PFSK-1 (cell line): ENCODE measurements around the gene ZNF281. TPM values are rescaled to one million over a fixed set of nuclear protein-coding genes. Genes with fewer than 3 reads are reported as not detected.

ENCODE experiments used
- FOXP2 ChIP-seq: optimal IDR thresholded peaks from 2 replicates; pipeline ENCODE3; 2011; ENCODE audit warnings: borderline replicate concordance, control low read depth, inconsistent platforms; ENCODE audit not compliant: insufficient read depth; ENCODE audit errors: extremely low read length, extremely low read depth
- POLR2AphosphoS5 ChIP-seq: IDR thresholded peaks from 2 replicates; pipeline ENCODE4 v1.6.1; 2012; ENCODE audit warnings: low read depth, mild to moderate bottlenecking, control low read depth, low read length, moderate library complexity
- REST ChIP-seq, 2 experiments: IDR thresholded peaks; 2 replicates each; pipeline versions ENCODE4 v1.6.1 to v1.8.0; 2011 to 2012; ENCODE audit warnings: low read depth in 2 of 2, low read length in 2 of 2, control low read depth in 1 of 2, inconsistent platforms in 1 of 2, mild to moderate bottlenecking in 1 of 2, moderate library complexity in 1 of 2; ENCODE audit not compliant: insufficient read depth in 1 of 2
- SIN3A ChIP-seq: IDR thresholded peaks from 2 replicates; pipeline ENCODE4 v1.6.1; 2012; ENCODE audit warnings: mild to moderate bottlenecking, low read length, moderate library complexity, borderline replicate concordance; ENCODE audit not compliant: insufficient read depth
- TAF1 ChIP-seq: IDR thresholded peaks from 2 replicates; pipeline ENCODE4 v1.6.1; 2012; ENCODE audit warnings: low read length, control low read depth, borderline replicate concordance; ENCODE audit not compliant: insufficient read depth
- polyA plus RNA-seq: library from polyadenylated mRNA; unstranded; fragments of >200 nt; gene quantifications from one replicate; pipeline ENCODE4 v1.2.1, GENCODE V29; 2012; ENCODE audit warnings: low read depth, missing spikeins; ENCODE audit not compliant: insufficient read length

The ZNF281 gene
- polyA plus RNA-seq, result 7.1 TPM

GRCh38 chr1:200409761-200410565 is at the start of gene ZNF281:
ZNF281 (minus strand) TSS chr1:200410036; CDS start chr1:200409705, 331 bp downstream.
- TF ChIP-seq REST (IDR thresholded peaks at IDR 0.05; ENCODE audit: insufficient read depth in 1 of 2, low read depth in 2 of 2, low read length in 2 of 2) (no peak), POLR2AphosphoS5 (peak; percentile 87), SIN3A (no peak), TAF1 (peak; percentile 23; the same call in 1 of the 2 replicates), FOXP2 (no peak)

GRCh38 chr1:200458780-200459179 is 48.9 kb upstream of the ZNF281 start:
- TF ChIP-seq TAF1 (no peak), REST (IDR thresholded peaks at IDR 0.05; ENCODE audit: insufficient read depth in 1 of 2, low read depth in 2 of 2, low read length in 2 of 2) (no peak), SIN3A (no peak), FOXP2 (no peak), POLR2AphosphoS5 (no peak)

GRCh38 chr1:200457810-200458209 is 48.0 kb upstream of the ZNF281 start:
- no peak for TF ChIP-seq FOXP2
- no peak for TF ChIP-seq POLR2AphosphoS5
- TF ChIP-seq SIN3A, result no peak
- no peak for TF ChIP-seq TAF1
- no peak for TF ChIP-seq REST (IDR thresholded peaks at IDR 0.05; ENCODE audit: insufficient read depth in 1 of 2, low read depth in 2 of 2, low read length in 2 of 2)

GRCh38 chr1:200454425-200454824 is 44.6 kb upstream of the ZNF281 start:
- TF ChIP-seq POLR2AphosphoS5 (no peak), REST (IDR thresholded peaks at IDR 0.05; ENCODE audit: insufficient read depth in 1 of 2, low read depth in 2 of 2, low read length in 2 of 2) (no peak), TAF1 (no peak), FOXP2 (no peak), SIN3A (no peak)
